Thoracic aorta (tissue), 2 donors: ENCODE results near the gene BCL7B. TPM values are rescaled to one million over a fixed set of nuclear protein-coding genes. Genes with fewer than 3 reads are reported as not detected.

Experiments used
- ATAC-seq: fragments of 150-250 bp; one replicate; pipeline ENCODE4 v1.8.0; 2017; ENCODE audit warnings: low read depth; ENCODE audit not compliant: insufficient number of reproducible peaks, low FRiP score
- DNase-seq: peaks from one replicate; pipeline ENCODE4 v3.0.0-alpha.2; 2020; ENCODE audit warnings: low spot score
- H3K27ac ChIP-seq, 2 donors: fragments of 200-600 bp; sonication (generic); 1 replicate in 1 of 2; 2 replicates in 1 of 2; pipeline ENCODE4 v1.5.1; 2016; ENCODE audit warnings: mild to moderate bottlenecking in 2 of 2, moderate library complexity in 2 of 2
- H3K27me3 ChIP-seq: fragments of 200-600 bp; sonication (generic); replicated peaks from 2 replicates; pipeline ENCODE4 v1.6.0; 2016; ENCODE audit warnings: mild to moderate bottlenecking; ENCODE audit not compliant: insufficient read depth
- H3K36me3 ChIP-seq: fragments of 200-600 bp; sonication (generic); one replicate; pipeline ENCODE4 v1.5.1; 2016
- H3K4me1 ChIP-seq, 2 donors: fragments of 200-600 bp; sonication (generic); 1 replicate in 1 of 2; 2 replicates in 1 of 2; pipeline versions ENCODE4 v1.5.1 to v1.6.0; 2016; ENCODE audit warnings: low read depth in 2 of 2, mild to moderate bottlenecking in 1 of 2; ENCODE audit not compliant: control insufficient read depth in 1 of 2
- H3K4me3 ChIP-seq: fragments of 200-600 bp; sonication (generic); 2 replicates; pipeline ENCODE4 v1.5.1; 2016; ENCODE audit warnings: mild to moderate bottlenecking
- H3K9me3 ChIP-seq: fragments of 200-600 bp; sonication (generic); 2 replicates; pipeline ENCODE4 v1.5.1; 2016
- total RNA-seq, 2 donors: library from RNA; depleted of rRNA; stranded (reverse); fragments of >200 nt; gene quantifications; one replicate each; pipeline versions ENCODE4 v1.1.0 to v1.2.3, GENCODE V29; 2016
- TF ChIP-seq, protein P1 (sequence below): fragments of 200-600 bp; sonication (generic); IDR thresholded peaks from one replicate; pipeline ENCODE4 v1.5.1; 2019; ENCODE audit warnings: antibody characterized with exemption

The BCL7B gene
- total RNA-seq, 2 donors from 2014 or later = 99.8 to 129 TPM

DNA sequence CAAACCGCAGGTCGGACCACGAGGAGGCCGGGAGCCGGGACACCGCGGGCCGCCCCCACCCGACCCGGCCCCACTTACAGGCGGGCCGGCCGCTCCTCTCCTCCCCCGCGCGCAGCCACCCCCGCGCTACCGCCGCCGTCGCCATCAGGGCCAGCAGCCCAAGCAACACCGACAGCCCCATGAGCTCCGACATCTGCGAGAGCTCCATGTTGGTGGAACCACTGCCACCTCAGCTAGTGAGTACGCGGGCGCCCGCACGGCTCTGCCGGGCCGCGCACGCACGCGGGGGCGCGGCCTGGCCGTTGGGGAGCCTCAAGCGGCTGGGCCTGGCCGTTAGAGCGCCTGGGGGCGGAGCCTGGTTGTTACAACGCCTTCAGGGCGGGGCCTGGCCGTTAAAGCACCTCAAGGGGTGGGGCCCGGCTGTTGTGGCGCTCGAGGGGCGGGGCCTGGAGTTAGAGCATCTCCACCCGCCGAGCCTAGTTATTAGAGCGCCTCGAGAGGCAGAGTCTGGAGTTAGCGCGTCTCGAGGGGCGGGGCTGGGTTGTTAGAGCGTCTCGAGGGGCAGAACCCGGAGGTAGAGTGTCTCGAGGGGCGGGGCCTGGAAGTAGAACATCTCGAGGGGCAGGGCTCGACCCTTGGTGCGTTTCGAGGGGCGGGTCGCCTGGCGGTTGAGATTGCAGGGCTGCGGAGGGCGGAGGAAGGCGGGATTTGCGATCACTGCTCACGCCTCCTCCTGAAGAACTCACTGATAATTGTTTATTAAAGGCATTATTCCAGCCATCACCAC is 21.0 kb upstream of the BCL7B start, which contains the start of gene TBL2:
Gene TBL2 (minus strand): TSS at position 238 of the 787 bp plus-strand sequence. CDS start 30 bp downstream, at position 208.
- no peaks in the 10 kb centered on the region for H3K27me3 ChIP-seq
- no peaks in the 10 kb centered on the region for H3K9me3 ChIP-seq
- peak within 1 kb of the TSS; percentile 79 for H3K27ac ChIP-seq
- TF ChIP-seq, protein P1, sequence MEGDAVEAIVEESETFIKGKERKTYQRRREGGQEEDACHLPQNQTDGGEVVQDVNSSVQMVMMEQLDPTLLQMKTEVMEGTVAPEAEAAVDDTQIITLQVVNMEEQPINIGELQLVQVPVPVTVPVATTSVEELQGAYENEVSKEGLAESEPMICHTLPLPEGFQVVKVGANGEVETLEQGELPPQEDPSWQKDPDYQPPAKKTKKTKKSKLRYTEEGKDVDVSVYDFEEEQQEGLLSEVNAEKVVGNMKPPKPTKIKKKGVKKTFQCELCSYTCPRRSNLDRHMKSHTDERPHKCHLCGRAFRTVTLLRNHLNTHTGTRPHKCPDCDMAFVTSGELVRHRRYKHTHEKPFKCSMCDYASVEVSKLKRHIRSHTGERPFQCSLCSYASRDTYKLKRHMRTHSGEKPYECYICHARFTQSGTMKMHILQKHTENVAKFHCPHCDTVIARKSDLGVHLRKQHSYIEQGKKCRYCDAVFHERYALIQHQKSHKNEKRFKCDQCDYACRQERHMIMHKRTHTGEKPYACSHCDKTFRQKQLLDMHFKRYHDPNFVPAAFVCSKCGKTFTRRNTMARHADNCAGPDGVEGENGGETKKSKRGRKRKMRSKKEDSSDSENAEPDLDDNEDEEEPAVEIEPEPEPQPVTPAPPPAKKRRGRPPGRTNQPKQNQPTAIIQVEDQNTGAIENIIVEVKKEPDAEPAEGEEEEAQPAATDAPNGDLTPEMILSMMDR = no peak
- ATAC-seq = peak; percentile 89
- peaks cover 10 to 20% of the 10 kb centered on the region in 2 donors for H3K4me1 ChIP-seq
- H3K36me3 ChIP-seq = peaks cover 15% of the 10 kb centered on the region
- DNase-seq = peak; percentile 98
- H3K4me3 ChIP-seq = peak within 1 kb of the TSS; percentile 94

DNA sequence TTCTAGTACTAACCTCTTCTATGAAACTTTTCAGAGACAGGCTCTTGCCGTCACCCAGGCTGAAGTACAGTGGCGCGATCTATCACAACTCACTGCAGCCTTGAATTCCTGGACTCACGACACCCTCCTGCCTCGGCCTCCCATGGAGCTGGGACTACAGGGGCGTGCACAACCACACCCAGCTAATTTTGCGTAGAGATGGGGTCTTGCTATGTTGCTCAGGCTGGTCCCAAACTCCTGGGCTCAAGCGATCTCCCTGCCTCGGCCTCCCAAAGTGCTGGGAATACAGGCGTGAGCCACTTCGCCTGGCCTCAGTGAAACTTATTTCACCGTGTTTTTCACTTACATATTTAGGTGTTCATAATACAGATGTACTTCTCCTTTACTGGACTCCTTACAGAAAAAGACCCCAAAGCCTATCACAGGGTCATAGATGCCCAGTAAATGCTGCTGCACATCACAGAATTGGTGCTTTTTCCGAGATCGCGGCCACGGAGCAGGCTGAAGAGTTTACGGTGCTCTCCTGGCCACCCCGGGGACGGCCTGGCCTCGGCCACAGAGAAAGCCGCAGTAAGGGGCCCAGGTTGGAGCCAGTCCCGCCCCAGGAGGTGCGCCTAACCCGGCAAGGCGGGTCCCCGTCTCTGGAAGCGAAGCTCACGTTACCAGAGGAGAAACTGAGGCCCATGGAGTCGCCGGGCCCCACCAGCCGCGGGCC is 20.3 kb upstream of the BCL7B start:
- DNase-seq (no peak), ATAC-seq (peak; percentile 6)
- H3K27me3 ChIP-seq = no peaks in the 10 kb centered on the region
- H3K9me3 ChIP-seq = no peaks in the 10 kb centered on the region
- H3K36me3 ChIP-seq = peaks cover 22% of the 10 kb centered on the region
- H3K4me1 ChIP-seq = peaks cover 10 to 20% of the 10 kb centered on the region in 2 donors
- H3K4me3 ChIP-seq = peak overlapping the region; percentile 94
- TF ChIP-seq, protein P1 = no peak
- H3K27ac ChIP-seq = peak overlapping the region; percentile 79

DNA sequence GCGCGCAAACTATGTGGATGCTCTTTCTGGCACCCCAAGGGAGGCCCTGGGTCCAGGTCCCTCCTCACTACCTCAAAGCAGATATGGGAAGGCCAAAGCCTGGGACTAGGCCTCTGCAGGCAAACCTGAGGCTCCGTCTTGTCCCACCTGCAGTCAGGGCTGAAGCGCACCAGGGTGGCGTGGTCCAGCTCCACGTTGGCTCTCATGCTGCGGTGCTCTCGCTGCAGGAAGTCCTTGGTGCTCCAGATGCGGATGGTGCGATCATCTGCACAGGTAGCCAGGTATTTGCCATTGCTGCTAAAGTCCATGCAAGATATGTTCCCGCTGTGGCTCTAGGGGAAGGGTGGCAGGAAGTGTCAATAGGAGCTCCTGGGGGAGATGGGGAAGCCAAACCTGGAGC is 16.3 kb upstream of the BCL7B start:
- Histone ChIP-seq H3K27ac (no peak overlapping the region), H3K27me3 (no peaks in the 10 kb centered on the region), H3K9me3 (no peaks in the 10 kb centered on the region), H3K4me1 (peaks cover 7 to 20% of the 10 kb centered on the region in 2 donors), H3K4me3 (no peak overlapping the region), H3K36me3 (peaks cover 54% of the 10 kb centered on the region)
- DNase-seq (no peak), ATAC-seq (no peak)
- TF ChIP-seq, protein P1 = no peak

DNA sequence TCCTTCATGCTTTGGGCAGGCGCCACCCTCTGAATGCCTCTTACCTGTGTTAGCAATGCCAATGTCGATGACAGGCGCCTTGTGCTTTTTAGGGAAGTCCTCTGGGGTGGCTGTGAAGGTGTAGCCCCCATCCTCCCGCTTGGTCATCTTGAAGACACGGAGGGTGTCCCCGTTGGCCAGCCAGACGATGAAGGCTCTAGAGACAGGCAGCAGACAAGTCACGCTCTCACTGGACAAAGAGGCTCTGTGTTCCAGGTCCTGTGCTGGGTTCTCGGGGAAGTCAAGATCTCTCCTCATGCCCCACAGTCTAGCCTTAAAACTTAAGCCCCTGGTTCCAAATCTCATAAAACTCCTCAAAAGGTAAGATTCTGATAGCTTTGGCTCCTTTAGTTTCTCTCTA is 15.8 kb upstream of the BCL7B start:
- ATAC-seq (no peak), DNase-seq (no peak)
- no peak overlapping the region for H3K4me3 ChIP-seq
- H3K4me1 ChIP-seq = peaks cover 7 to 20% of the 10 kb centered on the region in 2 donors
- no peaks in the 10 kb centered on the region for H3K27me3 ChIP-seq
- no peak overlapping the region for H3K27ac ChIP-seq
- H3K9me3 ChIP-seq = no peaks in the 10 kb centered on the region
- H3K36me3 ChIP-seq = peaks cover 54% of the 10 kb centered on the region
- TF ChIP-seq, protein P1 = no peak

DNA sequence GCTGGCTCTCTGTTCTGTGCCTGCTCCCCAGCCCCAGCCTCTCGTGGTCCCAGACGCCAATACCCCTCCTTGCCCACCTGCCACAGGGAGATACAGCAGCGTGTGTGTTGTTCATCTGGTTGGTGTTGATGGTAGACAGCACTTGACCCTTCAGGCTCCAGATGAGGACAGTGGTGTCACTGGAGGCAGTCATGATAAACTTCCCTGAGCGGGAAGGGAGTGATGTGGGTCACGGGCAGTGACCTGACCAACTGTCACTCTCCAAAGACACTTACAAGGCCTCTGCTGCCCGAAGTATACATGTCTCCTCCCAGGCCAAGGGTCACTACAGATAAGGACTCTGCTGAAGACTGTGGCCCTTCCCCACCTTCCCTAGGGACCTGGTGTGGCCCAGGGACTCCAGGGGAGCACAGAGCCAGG is 15.3 kb upstream of the BCL7B start:
- Histone ChIP-seq H3K9me3 (no peaks in the 10 kb centered on the region), H3K27me3 (no peaks in the 10 kb centered on the region), H3K4me3 (no peak overlapping the region), H3K4me1 (peaks cover 7 to 18% of the 10 kb centered on the region in 2 donors), H3K36me3 (peaks cover 54% of the 10 kb centered on the region), H3K27ac (no peak overlapping the region)
- TF ChIP-seq, protein P1 = no peak
- DNase-seq (no peak), ATAC-seq (no peak)
